ENCODE data around the gene CD38. TPM values are rescaled to one million over a fixed set of nuclear protein-coding genes. Genes with fewer than 3 reads are reported as not detected.

CD38 gene
- total and polyA plus RNA-seq, 7 donors, result 1.5 to 6.8 (median 3.7) TPM

DNA sequence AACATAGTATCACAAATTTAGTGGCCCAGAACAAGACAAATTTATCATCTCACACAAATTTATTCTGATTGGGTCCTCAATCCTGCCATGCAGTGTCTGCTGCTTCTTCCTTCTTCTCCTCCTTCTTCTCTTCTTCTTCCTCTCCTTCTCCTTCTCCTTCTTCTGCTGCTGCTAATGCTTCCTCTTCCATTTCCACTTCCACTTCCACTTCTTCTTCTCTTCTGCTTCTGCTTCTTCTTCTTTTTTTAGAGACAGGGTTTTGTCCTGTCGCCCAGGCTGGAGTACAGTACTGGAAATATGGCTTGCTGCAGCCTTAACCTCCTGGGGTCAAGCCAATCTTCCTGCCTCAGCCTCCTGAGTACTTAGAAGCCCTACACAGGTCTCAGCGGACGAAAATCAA is 122.9 kb downstream of the CD38 start:
- intact Hi-C loops (cut with DNase I), result no loop called here
- H3K9me3 ChIP-seq, result no peaks in the 10 kb centered on the region
- DNase-seq, result no peak
- no peak overlapping the region for H3K4me3 ChIP-seq
- WGBS, 3 donors, result 78 to 89% (median 80%) methylated on average over 3 of the region's 3 CpGs
- no peaks in the 10 kb centered on the region for H3K27me3 ChIP-seq (ENCODE audit: insufficient read depth in 3 of 3, low read length in 2 of 3)
- no peaks in the 10 kb centered on the region for H3K36me3 ChIP-seq (ENCODE audit: insufficient read depth in 1 of 2, low read depth in 1 of 2)
- no peak overlapping the region for H3K27ac ChIP-seq
- H3K4me1 ChIP-seq, result no peaks in the 10 kb centered on the region
- ATAC-seq, result no peak
- TF ChIP-seq, protein P1, sequence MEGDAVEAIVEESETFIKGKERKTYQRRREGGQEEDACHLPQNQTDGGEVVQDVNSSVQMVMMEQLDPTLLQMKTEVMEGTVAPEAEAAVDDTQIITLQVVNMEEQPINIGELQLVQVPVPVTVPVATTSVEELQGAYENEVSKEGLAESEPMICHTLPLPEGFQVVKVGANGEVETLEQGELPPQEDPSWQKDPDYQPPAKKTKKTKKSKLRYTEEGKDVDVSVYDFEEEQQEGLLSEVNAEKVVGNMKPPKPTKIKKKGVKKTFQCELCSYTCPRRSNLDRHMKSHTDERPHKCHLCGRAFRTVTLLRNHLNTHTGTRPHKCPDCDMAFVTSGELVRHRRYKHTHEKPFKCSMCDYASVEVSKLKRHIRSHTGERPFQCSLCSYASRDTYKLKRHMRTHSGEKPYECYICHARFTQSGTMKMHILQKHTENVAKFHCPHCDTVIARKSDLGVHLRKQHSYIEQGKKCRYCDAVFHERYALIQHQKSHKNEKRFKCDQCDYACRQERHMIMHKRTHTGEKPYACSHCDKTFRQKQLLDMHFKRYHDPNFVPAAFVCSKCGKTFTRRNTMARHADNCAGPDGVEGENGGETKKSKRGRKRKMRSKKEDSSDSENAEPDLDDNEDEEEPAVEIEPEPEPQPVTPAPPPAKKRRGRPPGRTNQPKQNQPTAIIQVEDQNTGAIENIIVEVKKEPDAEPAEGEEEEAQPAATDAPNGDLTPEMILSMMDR (IDR thresholded peaks at IDR 0.05), result no peak

DNA sequence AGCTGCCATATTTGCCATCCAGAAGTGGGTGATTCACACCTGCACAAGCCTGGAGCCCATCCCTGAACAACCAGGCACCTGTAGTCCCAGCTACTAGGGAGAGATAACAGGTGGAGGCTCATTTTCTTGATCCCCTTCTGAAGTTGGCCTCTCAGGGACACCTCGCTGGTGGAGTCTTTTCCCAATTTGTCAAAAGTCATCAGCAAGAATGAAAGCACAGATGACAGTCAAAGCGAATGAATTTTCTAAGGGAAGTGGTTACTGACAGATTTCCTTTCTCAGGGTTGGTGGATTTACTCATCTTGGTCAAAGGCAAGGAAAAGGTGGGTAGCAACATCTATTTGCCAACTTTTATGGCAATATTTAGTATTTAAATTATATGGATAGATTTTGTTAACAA is 123.9 kb downstream of the CD38 start:
- intact Hi-C loops (cut with DNase I), result no loop called here
- WGBS, 3 donors, result 82 to 88% (median 87%) methylated on average over 2 of the region's 2 CpGs

DNA sequence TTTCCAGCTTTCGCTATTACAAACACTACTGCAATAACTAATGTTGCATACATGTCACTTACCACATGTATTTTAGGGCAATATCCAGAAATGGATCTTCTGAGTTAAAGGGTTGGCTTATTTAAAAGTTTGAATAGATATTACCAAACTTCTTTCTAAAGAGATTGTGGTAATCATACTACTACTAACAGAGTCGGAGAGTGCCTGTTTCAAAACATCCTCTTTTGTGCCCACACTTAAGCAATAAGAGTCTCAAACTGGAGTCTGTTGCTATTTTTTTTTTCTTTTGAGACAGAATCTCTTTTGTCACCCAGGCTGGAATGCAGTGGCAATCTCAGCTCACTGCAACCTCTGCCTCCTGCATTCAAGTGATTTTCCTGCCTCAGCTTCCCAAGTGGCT is 124.6 kb downstream of the CD38 start:
- ATAC-seq (no peak), DNase-seq (no peak)
- no peaks in the 10 kb centered on the region for H3K27me3 ChIP-seq (ENCODE audit: insufficient read depth in 3 of 3, low read length in 2 of 3)
- no peak overlapping the region for H3K27ac ChIP-seq
- H3K36me3 ChIP-seq (ENCODE audit: insufficient read depth in 1 of 2, low read depth in 1 of 2), result no peaks in the 10 kb centered on the region
- H3K4me1 ChIP-seq, result no peaks in the 10 kb centered on the region
- 83 to 90% (median 87%) methylated on average over 2 of the region's 2 CpGs for WGBS, 3 donors
- no peaks in the 10 kb centered on the region for H3K9me3 ChIP-seq
- intact Hi-C loops (cut with DNase I), result no loop called here
- TF ChIP-seq, protein P1 (IDR thresholded peaks at IDR 0.05), result no peak
- no peak overlapping the region for H3K4me3 ChIP-seq

More for the DNA sequence above, 123.9 kb downstream of the CD38 start:
- DNase-seq (no peak), ATAC-seq (no peak)
- Histone ChIP-seq H3K27ac (no peak overlapping the region), H3K36me3 (ENCODE audit: insufficient read depth in 1 of 2, low read depth in 1 of 2) (no peaks in the 10 kb centered on the region), H3K27me3 (ENCODE audit: insufficient read depth in 3 of 3, low read length in 2 of 3) (no peaks in the 10 kb centered on the region), H3K4me3 (no peak overlapping the region), H3K4me1 (no peaks in the 10 kb centered on the region), H3K9me3 (no peaks in the 10 kb centered on the region)
- TF ChIP-seq, protein P1 (IDR thresholded peaks at IDR 0.05), result no peak

Other genes starting within 250 kb of the CD38 start
- 10 to 100 TPM; 53.9 to 91.2 (median 67.9) TPM for gene FBXL5, start 123.0 kb upstream of the CD38 start, total RNA-seq
- gene FBXL5, start 123.0 kb upstream of the CD38 start, polyA plus RNA-seq, result 10 to 100 TPM; 46.1 to 68.5 (median 49.1) TPM
- gene FAM200B, start 96.5 kb upstream of the CD38 start, total RNA-seq, result 10 to 100 TPM; 16.3 to 22.7 (median 19.7) TPM
- gene FAM200B, start 96.5 kb upstream of the CD38 start, polyA plus RNA-seq, result 10 to 100 TPM; 19.6 to 44.2 (median 23.4) TPM
- 1 to 10 TPM; 1.2 to 2.1 (median 1.3) TPM for gene BST1, start 75.3 kb upstream of the CD38 start, total RNA-seq
- gene BST1, start 75.3 kb upstream of the CD38 start, polyA plus RNA-seq, result 1 to 10 TPM in 2 of 3 donors, under 1 TPM in 1; 0.98 to 1.5 (median 1.5) TPM
- not detected for gene FGFBP1, start 160.4 kb downstream of the CD38 start, total RNA-seq
- under 1 TPM in 1 of 3 donors, not detected in 2; 0.08 TPM for gene FGFBP1, start 160.4 kb downstream of the CD38 start, polyA plus RNA-seq
- 1 to 10 TPM in 2 of 4 donors, under 1 TPM in 2; 0.37 to 1.4 (median 0.79) TPM for gene FGFBP2, start 184.8 kb downstream of the CD38 start, total RNA-seq
- under 1 TPM; 0.18 to 0.27 (median 0.21) TPM for gene FGFBP2, start 184.8 kb downstream of the CD38 start, polyA plus RNA-seq